ENCODE results near the gene CCL24.
A peak's percentile ranks its signal among the peaks of the same experiment; 100 is the strongest.
"Not testable (repeated sequence)": the region's sequence is repeated elsewhere in the genome, so short reads cannot be mapped to it uniquely, and the experiment has no call there.

The CCL24 gene

GRCh38 chr7:75780647-75781273 lies 32.8 kb downstream of the CCL24 start:
- DNase-seq (ENCODE audit: low spot score): not testable (repeated sequence)

- DNase-seq (ENCODE audit: low spot score): peak; percentile 47
Measured at GRCh38 chr7:75779516-75779915, 34.1 kb downstream of the CCL24 start.

- DNase-seq (ENCODE audit: low spot score): not testable (repeated sequence)
Measured at GRCh38 chr7:75779035-75779434, 34.6 kb downstream of the CCL24 start.

GRCh38 chr7:75776295-75776971 lies 37.2 kb downstream of the CCL24 start:
- peak; percentile 99 for DNase-seq (ENCODE audit: low spot score)

GRCh38 chr7:75773958-75774357 lies 39.6 kb downstream of the CCL24 start:
- DNase-seq (ENCODE audit: low spot score): not testable (repeated sequence)

GRCh38 chr7:75772081-75773077 lies 41.2 kb downstream of the CCL24 start, which contains the start of gene CCL26:
TSS of gene CCL26 (minus strand) at chr7:75772211. CDS start at chr7:75772176, 35 bp downstream.
- peak; percentile 56 for DNase-seq (ENCODE audit: low spot score)

GRCh38 chr7:75771224-75771623 lies 42.4 kb downstream of the CCL24 start:
- DNase-seq (ENCODE audit: low spot score): no peak

- peak; percentile 91 for DNase-seq (ENCODE audit: low spot score)
Measured at GRCh38 chr7:75762350-75762917, 51.2 kb downstream of the CCL24 start.

- DNase-seq (ENCODE audit: low spot score): not testable (repeated sequence)
Measured at GRCh38 chr7:75761801-75762200, 51.8 kb downstream of the CCL24 start.
